GM19043 (cell line): ENCODE results near the gene GLRA1.
"Not testable (repeated sequence)": the region's sequence is repeated elsewhere in the genome, so short reads cannot be mapped to it uniquely, and the experiment has no call there.

Experiments
- ATAC-seq: cut with Tn5 transposase; IDR thresholded peaks from one replicate; pipeline ENCODE4 v1.9.1; 2021; ENCODE audit warnings: low read depth; ENCODE audit not compliant: unreplicated experiment

GLRA1 gene

DNA sequence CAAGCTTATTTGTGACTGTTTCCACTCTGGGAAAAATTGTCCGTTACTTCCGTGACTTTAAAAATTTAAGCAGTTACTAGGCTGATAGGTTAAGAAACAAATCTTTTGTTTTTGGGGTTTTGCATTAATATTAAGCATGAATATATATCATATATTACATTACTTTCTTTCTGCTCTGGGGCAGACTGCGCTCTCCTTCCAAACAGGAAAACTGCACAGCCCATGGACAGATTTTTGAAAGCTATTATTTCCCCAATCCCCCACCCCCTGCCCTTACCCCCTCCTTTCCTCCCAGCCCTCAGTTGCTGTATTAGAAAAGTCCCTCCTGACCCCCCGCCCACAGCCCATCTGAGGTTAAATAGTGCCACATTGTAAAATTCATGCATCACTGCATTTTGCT, 102.5 kb downstream of the GLRA1 start:
- ATAC-seq = no peak

DNA sequence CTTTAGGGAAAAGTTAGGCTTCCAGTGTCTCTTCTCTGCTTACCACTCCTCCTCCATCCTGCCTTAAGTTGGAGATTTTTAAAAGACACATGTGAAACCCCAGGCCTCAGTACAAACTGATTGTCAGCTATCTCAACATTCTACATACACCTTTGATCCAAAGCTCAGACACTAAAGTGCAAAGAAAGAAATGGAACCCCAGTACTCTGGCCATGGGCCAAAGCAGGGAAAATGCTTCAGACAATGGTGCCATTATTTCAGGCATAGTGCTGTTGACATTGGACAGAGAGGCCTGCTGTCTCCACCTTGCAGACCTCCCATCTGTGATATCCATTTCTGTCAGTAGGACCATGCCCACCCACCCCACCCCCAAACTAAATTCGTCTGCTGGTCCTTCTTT, 103.7 kb downstream of the GLRA1 start:
- no peak for ATAC-seq

DNA sequence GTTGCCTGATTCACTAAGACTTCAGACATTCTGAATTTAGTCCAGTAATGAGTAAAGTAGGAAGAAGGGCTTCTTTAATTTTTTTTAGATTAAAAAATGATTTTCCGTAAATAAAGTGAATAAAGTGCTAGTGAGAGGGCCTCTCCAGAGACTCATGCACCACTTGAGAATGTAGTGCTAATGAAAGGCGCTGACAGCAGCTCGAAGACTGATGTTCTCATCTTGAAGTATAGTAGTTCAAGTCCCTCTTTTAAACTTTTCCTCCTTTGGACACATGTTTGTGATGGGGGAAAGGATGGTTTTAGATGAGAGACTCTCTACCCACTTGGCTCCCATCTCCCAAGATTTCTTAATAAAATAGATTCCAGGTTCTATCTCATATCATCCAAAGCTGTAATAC, 104.4 kb downstream of the GLRA1 start:
- no peak for ATAC-seq

DNA sequence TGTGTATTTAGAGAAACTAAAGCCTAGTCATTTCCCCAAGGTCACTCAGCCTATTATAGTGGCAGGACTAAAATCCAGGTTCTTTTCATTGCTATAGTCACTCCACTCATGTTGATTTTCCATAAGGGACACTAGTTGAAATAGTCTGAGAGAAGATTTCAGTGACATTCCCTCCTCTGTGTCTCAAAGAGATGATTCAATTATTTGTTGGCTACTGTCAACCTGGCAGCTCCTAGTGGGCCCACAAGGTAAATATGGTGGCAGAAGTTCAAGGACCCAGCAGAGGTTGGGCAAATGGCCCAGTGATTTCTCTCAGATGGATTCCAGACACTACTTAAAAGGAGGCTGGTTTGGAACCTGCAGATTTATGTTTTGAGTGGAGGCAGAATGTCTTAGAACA, 104.8 kb downstream of the GLRA1 start:
- ATAC-seq = no peak

DNA sequence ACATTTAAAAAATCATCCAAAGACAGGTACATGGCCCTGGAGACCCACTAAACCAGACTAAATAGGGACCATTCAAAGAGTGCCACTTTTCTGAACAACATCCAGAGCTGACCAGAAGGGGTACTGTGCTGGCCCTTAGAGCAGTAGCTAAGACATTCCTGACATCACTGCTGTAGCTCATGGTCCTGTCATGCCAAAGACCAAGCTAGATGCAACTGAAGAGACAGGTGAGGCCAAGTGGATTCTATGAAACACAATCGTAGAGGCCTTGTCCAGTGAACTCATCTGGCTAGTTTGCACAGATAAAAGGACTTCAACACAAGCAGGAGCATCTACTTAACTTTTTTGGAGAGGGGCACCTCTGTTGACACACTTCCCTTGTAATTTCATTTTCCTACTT, 109.6 kb downstream of the GLRA1 start:
- ATAC-seq = no peak

DNA sequence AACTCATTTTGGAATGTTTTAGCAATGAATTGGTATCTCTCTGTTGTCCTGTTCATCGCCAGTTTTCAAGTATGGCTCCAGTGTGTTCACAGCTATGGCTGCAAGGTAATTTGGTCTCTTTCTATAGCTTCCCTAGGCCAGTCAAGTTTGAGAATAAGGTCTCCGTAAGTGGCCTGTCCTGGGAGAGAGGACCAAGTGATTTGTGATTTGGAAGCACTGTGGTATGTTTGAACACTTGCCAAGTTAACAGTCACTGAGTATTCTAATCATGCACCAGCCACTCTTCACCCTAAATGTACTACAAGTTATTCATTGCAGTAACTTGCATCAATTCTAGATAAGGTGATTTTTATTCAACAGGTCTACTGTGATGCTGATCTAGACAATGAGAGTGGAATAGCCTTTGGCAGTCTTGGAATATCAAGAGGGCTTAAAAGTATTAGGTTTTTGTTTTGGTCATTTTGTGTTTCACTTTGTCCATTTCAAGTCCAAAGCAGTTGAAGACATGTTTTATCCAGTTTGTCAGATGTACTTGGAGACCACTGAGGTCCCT, 111.8 kb downstream of the GLRA1 start:
- no peak for ATAC-seq

DNA sequence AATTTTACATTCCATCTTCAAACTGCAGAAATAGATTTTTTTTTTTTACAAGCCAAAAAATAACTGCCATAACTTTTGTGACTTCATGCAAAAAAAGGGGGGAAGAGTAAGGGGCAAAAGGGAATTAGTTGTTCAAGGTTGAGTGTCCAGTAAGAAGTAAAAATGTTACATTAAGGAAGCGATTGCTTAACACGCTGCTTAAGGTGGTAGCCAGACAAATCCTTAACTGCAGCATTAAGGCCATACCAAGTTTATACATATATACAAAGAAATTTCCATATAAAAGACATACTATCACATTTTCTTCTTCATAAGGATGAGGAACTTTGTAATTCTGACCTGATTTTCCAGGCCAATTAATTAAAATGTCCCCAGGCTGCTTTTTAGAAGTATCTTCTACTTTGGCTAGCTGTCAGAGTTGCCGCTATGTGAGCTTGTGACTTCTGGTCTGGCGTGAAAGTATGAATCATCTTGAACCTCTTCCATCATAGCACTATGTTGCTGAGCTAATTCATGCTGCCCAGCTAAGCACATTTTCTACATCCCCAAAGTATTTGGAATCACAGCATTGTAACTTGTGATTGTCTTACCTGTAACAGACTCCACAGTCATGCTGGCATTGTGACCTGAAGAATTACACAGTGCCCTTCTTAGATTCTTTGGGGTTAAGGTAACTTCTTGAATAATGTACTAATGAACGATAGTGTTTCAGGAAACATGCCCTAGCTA, 112.9 kb downstream of the GLRA1 start:
- no peak for ATAC-seq

DNA sequence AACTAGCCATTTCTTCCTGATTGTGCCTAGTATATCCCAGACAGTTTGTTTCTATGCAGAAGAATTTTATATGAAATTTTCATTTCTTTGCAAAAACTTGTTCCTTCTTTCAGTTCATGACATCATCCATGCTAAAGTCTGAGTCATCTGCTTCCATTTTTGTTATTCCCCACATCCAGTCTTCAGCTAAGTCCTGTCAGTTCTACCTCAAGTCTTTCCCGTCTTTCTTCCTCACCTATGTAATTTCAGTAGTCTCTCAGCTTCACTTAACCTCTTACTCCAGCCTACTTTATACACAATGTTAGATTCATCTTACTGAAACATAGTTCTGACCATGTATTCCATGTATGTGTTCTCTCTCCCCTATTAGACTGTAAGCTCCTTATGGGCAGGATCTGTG, 113.8 kb downstream of the GLRA1 start:
- no peak for ATAC-seq

DNA sequence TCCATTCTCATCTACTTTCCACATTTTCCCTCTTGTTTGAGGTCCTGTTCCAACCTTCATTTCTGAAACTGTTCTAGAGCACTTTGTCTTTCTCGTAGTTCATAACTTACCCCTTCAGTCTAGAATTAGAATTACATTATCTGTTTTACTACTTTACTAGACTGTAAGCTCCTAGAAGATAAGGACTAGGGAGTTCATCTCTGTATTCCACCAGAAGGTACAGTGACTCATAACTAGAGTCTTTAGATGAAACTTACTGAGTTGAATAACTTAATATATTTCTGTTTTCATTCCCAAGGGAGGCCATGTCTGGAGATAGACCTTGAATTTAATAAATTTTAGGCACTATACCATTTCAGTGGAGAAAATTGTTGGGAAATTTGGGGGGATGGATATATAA, 114.2 kb downstream of the GLRA1 start:
- no peak for ATAC-seq

DNA sequence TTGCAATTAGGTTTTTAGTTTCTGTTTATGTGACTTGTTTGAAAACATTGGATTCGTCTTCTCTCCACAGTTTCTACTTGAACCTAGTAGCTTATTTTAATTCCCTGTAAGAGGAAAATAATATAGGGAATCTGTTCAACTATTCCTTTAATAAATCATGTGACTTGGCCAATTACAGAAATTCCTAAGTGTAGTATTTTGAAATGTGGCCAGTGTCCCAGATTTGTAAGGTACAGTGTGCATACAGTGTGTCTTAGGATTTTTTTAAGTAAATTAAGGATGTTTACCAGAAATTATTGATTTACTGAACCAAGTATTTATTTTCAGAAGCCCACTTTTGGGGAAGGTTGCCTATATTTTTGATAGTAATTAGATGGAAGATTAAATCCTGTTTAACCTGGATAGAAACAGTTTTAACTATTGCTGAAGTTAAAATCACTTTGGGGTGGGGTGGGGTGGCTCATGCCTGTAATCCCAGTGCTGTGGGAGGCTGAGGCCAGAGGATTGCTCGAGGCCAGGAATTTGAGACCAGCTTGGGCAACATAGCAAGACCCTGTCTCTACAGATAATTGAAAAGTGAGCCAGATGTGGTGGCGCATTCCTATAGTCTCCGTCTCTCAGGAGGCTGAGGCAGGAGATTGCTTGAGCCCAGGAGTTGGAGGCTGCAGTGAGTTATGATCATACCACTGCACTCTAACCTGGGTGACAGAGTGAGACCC, 116.0 kb downstream of the GLRA1 start:
- ATAC-seq = no peak

DNA sequence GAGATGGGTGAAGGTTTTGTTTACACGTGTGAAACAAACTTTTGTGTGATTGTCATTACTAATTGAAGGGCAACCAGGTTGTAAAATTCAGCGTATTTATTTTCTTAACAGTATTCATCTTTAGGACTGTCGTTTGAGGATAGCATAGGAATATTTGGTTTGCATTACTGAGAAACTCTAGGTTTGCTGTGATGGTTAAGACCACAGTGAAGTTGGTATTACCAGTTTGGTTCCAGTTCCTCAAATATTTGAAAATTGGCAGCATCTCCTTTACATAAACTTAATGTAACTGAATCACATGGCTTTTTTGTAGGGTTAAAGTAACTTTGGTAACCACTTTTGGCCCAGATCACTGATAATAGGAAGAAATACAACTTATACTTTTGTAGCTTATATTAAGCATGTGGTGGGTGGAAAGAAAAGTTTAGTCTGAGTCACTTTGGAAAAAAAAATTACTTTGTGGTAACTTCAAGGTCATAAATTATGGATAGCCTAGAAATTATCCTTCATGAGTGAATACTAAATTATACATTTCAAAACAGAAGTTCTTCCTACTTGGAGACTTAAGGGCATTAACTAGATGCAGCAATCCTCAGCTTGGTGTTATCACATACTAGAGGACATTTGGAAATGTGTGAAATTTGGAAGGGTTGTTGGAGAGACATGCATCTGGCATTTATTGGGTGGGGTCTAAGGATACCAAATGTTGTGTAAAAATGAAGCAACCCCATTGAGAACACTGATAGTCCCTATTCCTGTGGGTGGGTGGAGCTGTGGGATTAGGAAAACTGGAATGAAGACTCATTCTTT, 119.0 kb downstream of the GLRA1 start:
- ATAC-seq = no peak

DNA sequence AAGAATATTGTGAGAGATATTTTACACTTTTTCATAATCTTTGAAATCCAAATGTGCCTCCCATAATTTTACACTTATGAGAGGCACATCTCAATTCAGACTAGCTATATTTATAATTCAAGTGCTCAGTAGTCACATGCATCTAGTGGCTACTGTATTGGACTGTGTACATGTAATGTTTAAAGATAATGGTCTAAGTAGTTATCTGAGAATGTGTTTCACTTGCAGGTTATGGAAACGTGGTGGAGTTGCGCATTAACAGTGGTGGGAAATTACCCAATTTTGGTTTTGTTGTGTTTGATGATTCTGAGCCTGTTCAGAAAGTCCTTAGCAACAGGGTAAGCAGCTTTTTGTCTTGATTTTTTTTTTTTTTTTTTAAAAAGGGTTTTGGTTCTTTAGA, 124.1 kb downstream of the GLRA1 start:
- ATAC-seq = no peak

DNA sequence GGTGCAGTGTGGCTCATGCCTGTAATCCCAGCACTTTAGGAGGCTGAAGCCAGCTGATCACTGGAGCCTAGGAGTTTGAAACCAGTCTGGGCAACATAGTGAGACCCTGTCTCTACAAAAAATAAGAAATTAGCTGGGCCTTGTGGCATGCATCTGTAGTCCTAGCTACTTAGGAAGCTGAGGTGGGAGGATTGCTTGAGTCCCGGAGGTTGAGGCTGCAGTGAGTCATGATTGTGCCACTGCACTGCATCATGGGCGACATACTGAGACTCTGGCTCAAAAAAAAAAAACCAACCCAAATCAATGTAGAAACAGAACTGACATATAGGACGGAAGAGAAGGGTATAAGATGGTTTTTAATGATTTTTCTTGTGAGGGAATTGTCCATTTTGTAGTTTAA, 125.2 kb downstream of the GLRA1 start:
- ATAC-seq = no peak

DNA sequence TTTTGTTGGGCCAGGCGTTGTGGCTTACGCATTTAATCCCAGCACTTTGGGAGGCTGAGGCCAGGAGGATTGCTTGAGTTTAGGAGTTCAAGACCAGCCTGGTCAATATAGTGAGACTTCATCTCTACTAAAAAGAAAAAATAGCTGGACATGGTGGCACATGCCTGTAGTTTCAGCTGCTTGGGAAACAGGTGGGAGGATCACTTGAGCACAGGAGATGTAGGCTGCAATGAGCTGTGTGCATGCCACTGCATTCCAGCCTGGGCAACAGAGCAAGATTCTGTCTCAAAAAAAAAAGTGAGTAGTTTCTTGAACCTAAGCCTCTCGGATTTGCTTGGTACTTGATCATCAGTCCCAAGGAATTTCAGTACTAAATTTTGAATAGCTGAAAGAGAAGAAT, 126.0 kb downstream of the GLRA1 start:
- no peak for ATAC-seq

DNA sequence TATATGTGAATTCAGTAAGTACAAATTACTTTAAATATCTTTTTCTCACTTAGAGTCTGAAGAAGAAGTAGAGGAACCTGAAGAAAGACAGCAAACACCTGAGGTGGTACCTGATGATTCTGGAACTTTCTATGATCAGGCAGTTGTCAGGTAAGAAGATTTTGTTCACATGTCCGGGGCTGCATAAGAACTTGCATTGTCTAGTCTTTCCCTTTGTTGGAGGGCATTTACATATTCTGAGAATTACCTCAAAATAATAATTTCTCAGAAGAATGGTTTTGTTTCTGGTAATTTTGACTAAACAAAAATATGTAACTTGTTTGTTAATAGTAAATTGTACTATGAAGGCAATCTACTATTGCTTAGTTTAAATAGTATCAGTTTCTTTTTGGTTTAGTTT, 129.2 kb downstream of the GLRA1 start:
- no peak for ATAC-seq

DNA sequence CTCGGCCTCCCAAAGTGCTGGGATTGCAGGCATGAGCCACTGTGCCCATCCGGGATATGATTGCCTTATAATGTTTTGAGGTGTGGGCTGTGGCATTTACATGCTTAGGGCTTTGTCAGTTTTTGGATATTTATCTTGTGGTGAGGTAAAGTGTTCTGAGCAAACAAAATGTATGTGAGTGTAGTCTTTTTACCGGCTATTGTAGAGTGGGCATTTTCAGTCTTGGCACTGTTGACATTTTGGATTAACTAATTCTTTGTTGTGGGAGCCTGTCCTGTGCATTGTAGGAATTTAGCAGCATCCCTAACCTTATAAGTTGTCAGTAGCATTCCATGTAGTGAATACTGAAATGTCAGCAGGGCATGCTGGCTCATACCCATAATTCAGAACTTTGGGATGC, 131.3 kb downstream of the GLRA1 start:
- no peak for ATAC-seq

DNA sequence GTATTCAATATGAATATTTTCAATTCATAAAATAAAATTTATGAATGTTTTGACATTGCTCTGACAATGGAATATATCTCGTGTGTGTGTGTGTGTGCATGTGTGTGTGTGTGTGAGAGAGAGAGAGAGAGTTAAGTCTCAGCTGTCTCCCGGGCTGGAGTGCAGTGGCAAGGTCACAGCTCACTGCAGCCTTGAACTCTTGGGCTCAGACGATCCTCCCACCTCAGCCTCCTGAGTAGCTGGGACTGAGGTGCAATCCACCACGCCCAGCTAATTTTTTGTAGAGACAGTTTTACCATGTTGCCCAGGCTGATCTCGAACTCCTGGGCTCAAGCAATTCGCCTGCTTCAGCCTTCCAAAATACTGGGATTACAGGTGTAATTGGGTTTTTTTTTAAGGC, 136.8 kb downstream of the GLRA1 start:
- no peak for ATAC-seq

DNA sequence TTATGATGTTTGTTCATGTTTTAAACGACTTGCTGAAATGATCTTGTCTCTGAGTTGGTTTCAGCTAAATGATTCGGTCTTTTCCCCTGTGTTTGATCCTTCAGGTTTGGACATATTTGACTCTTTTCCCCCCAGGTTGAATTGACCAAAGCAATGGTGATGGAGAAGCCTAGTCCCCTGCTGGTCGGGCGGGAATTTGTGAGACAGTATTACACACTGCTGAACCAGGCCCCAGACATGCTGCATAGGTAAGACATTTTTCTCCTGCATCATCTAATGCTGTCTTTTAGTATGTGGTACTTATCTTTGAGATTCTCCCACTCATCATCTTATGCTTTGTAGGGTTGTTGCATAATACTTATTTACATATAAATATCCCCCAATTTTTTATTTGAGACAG, 138.2 kb downstream of the GLRA1 start:
- no peak for ATAC-seq

DNA sequence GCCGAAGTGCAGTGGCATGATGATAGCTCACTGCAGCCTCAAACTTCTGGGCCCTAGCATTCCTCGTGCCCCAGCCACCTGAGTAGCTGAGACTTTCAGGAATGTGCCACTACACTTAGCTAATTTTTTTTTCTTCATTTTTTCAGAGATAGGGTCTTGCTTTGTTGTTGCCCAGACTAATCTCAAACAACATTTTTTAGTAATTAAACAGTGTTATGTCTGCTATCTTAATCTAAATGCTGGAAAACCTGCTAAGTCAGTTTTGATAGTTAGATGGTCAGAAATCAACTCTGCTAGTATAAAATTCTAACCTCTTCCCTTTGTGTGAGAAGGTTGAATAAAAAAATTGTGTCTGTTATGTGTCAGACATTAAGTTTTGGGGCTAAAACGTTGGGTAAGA, 140.5 kb downstream of the GLRA1 start:
- ATAC-seq = no peak

DNA sequence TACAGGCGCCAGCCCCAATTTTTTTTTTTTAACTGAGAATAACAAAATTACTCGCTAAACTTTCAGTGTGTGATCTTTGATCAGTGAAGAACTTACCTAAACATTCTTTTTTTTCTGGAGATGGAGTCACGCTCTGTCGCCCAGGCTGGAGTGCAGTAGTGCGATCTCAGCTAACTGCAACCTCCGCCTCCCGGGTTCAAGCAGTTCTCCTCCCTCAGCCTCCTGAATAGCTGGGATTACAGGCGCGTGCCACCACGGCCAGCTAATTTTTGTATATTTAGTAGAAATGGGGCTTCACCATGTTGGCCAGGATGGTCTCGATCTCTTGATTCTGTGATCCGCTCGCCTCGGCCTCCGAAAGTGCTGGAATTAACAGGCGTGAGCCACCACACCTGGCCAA, 141.0 kb downstream of the GLRA1 start:
- not testable (repeated sequence) for ATAC-seq

DNA sequence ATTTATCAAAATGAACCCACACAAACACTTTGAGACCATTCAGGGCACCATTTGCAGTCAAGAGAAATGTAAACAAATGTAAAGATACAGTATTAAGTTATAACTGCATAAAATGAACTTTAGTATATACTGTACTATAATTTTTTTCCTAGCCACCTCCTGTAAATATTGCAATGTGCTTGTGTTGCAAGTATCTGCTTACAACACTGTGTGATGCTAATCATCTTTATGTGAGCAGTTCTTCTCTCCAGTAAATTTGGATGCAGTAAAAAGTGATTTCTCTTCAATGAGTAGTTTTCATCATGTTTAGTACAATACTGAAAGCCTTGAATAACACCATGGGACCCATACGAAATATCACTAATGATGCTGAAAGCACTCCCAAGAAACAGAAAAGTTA, 143.4 kb downstream of the GLRA1 start:
- no peak for ATAC-seq
